ENCODE measurements around the gene NFIB.

GRCh38 chr9:14325147-14325546, 11.2 kb upstream of the NFIB start:
- TF ChIP-seq, protein P1, sequence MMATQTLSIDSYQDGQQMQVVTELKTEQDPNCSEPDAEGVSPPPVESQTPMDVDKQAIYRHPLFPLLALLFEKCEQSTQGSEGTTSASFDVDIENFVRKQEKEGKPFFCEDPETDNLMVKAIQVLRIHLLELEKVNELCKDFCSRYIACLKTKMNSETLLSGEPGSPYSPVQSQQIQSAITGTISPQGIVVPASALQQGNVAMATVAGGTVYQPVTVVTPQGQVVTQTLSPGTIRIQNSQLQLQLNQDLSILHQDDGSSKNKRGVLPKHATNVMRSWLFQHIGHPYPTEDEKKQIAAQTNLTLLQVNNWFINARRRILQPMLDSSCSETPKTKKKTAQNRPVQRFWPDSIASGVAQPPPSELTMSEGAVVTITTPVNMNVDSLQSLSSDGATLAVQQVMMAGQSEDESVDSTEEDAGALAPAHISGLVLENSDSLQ (IDR thresholded peaks at IDR 0.05) = no peak
- TF ChIP-seq BHLHE40 (IDR thresholded peaks at IDR 0.05; ENCODE audit: borderline replicate concordance) (no peak), SUZ12 (IDR thresholded peaks at IDR 0.05) (no peak)

Measured in HEK293T (cell line).